Measurements from ENCODE around the gene PDCD4.

The PDCD4 gene

GRCh38 chr10:110841767-110842267, 29.9 kb upstream of the PDCD4 start:
- in situ Hi-C loops (cut with MboI; ENCODE audit: low sequenced_read_pairs): no loop called here

- in situ Hi-C loops (cut with MboI; ENCODE audit: low sequenced_read_pairs): no loop called here
Measured at GRCh38 chr10:110842326-110842904, 29.3 kb upstream of the PDCD4 start.

- in situ Hi-C loops (cut with MboI; ENCODE audit: low sequenced_read_pairs): no loop called here
Measured at GRCh38 chr10:110843031-110843430, 28.7 kb upstream of the PDCD4 start.

- in situ Hi-C loops (cut with MboI; ENCODE audit: low sequenced_read_pairs): no loop called here
Measured at GRCh38 chr10:110843796-110844616, 27.7 kb upstream of the PDCD4 start.

GRCh38 chr10:110844617-110844881, 27.2 kb upstream of the PDCD4 start:
- in situ Hi-C loops (cut with MboI; ENCODE audit: low sequenced_read_pairs): no loop called here

- in situ Hi-C loops (cut with MboI; ENCODE audit: low sequenced_read_pairs): no loop called here
Measured at GRCh38 chr10:110845192-110845755, 26.5 kb upstream of the PDCD4 start.

GRCh38 chr10:110845756-110846620, 25.7 kb upstream of the PDCD4 start:
- in situ Hi-C loops (cut with MboI; ENCODE audit: low sequenced_read_pairs): no loop called here

- in situ Hi-C loops (cut with MboI; ENCODE audit: low sequenced_read_pairs): no loop called here
Measured at GRCh38 chr10:110847374-110847773, 24.4 kb upstream of the PDCD4 start.

- in situ Hi-C loops (cut with MboI; ENCODE audit: low sequenced_read_pairs): no loop called here
Measured at GRCh38 chr10:110848106-110848505, 23.6 kb upstream of the PDCD4 start.

- in situ Hi-C loops (cut with MboI; ENCODE audit: low sequenced_read_pairs): no loop called here
Measured at GRCh38 chr10:110850099-110850498, 21.6 kb upstream of the PDCD4 start.

- in situ Hi-C loops (cut with MboI; ENCODE audit: low sequenced_read_pairs): no loop called here
Measured at GRCh38 chr10:110851020-110851612, 20.6 kb upstream of the PDCD4 start.

GRCh38 chr10:110852255-110852896, 19.4 kb upstream of the PDCD4 start:
- in situ Hi-C loops (cut with MboI; ENCODE audit: low sequenced_read_pairs): no loop called here

GRCh38 chr10:110852947-110853346, 18.8 kb upstream of the PDCD4 start:
- in situ Hi-C loops (cut with MboI; ENCODE audit: low sequenced_read_pairs): no loop called here

GRCh38 chr10:110853921-110854605, 17.7 kb upstream of the PDCD4 start:
- in situ Hi-C loops (cut with MboI; ENCODE audit: low sequenced_read_pairs): no loop called here

GRCh38 chr10:110857265-110858171, 14.2 kb upstream of the PDCD4 start:
- in situ Hi-C loops (cut with MboI; ENCODE audit: low sequenced_read_pairs): no loop called here

- in situ Hi-C loops (cut with MboI; ENCODE audit: low sequenced_read_pairs): no loop called here
Measured at GRCh38 chr10:110858297-110858934, 13.3 kb upstream of the PDCD4 start.

- in situ Hi-C loops (cut with MboI; ENCODE audit: low sequenced_read_pairs): no loop called here
Measured at GRCh38 chr10:110859206-110859972, 12.3 kb upstream of the PDCD4 start.

GRCh38 chr10:110859973-110860376, 11.8 kb upstream of the PDCD4 start:
- in situ Hi-C loops (cut with MboI; ENCODE audit: low sequenced_read_pairs): no loop called here
